MCF 10A (cell line): ENCODE measurements around the gene LIMS4. TPM values are rescaled to one million over a fixed set of nuclear protein-coding genes. Genes with fewer than 3 reads are reported as not detected.
"Not testable (repeated sequence)": the region's sequence is repeated elsewhere in the genome, so short reads cannot be mapped to it uniquely, and the experiment has no call there.

ENCODE experiments used
- BruUV-seq: library from RNA; stranded (reverse); fragments of 400-500 nt; replicated peaks from 2 replicates; lab custom pipeline; 2021; lab: Mats Ljungman, UMichigan
- CTCF ChIA-PET: fragments of 300-600 bp; sonication (Branson Sonifier 250); formaldehyde crosslinking; extraction: SDS; loops from one replicate; lab custom pipeline; 2021; ENCODE audit warnings: antibody characterized with exemption, inconsistent platforms; lab: Yijun Ruan, JAX
- POLR2A ChIA-PET: fragments of 300-600, 350-650 bp; sonication (Branson Sonifier 250); formaldehyde crosslinking; extraction: SDS; loops from one replicate; lab custom pipeline; 2020; ENCODE audit warnings: antibody characterized with exemption, inconsistent platforms; lab: Yijun Ruan, JAX
- DNase-seq: peaks from one replicate; pipeline ENCODE4 v3.0.0-alpha.2; 2018; ENCODE audit not compliant: unreplicated experiment
- H3K27ac Mint-ChIP-seq: one replicate; pipeline ENCODE4 v1.8.0; 2022; ENCODE audit warnings: mild to moderate bottlenecking, low read depth, mixed read lengths; ENCODE audit not compliant: unreplicated experiment
- H3K27me3 Mint-ChIP-seq: one replicate; pipeline ENCODE4 v1.8.0; 2022; ENCODE audit warnings: mixed read lengths; ENCODE audit not compliant: insufficient read depth, unreplicated experiment
- H3K36me3 Mint-ChIP-seq: one replicate; pipeline ENCODE4 v1.8.0; 2022; ENCODE audit warnings: mild to moderate bottlenecking, moderate library complexity, mixed read lengths; ENCODE audit not compliant: insufficient read depth, unreplicated experiment
- H3K4me1 Mint-ChIP-seq: one replicate; pipeline ENCODE4 v1.8.0; 2022; ENCODE audit warnings: mixed read lengths; ENCODE audit not compliant: insufficient read depth, unreplicated experiment
- H3K4me3 Mint-ChIP-seq: one replicate; pipeline ENCODE4 v1.8.0; 2022; ENCODE audit warnings: mild to moderate bottlenecking, moderate library complexity, mixed read lengths; ENCODE audit not compliant: unreplicated experiment
- H3K9me3 Mint-ChIP-seq: one replicate; pipeline ENCODE4 v1.8.0; 2022; ENCODE audit warnings: mixed read lengths; ENCODE audit not compliant: unreplicated experiment
- intact Hi-C: fragments of 100-400 bp; cut with micrococcal nuclease; formaldehyde crosslinking; loops from 2 replicates; pipeline ENCODE4 v1.14.1; 2022
- total RNA-seq: library from RNA; stranded (reverse); gene quantifications from 2 replicates; pipeline ENCODE4 v1.2.3, GENCODE V29; 2022

The LIMS4 gene
- total RNA-seq, 1 experiment from 2014 or later, result 1.5 TPM

DNA sequence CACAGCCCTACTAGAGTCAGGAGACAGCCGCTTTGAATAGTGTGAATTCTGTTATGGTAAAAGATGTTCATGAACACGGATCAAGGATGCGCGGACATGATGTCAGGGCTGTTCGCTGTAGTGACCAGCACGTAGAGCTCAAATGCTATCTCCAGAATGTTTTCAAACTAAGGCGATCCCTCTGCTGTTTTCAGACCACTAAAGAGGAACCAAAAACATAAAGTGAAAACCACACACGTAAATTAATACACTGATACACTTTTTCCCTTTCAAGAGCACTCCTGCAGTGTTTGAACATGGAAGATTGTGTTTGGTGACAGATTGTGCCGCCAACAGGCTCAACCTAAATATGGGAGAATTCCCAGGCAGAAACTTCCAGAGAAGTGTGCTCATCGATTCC is 73.2 kb downstream of the LIMS4 start:
- H3K27ac Mint-ChIP-seq, H3K4me3 Mint-ChIP-seq, H3K4me1 Mint-ChIP-seq, intact Hi-C loops, BruUV-seq, POLR2A ChIA-PET, H3K27me3 Mint-ChIP-seq, DNase-seq, H3K36me3 Mint-ChIP-seq, H3K9me3 Mint-ChIP-seq, CTCF ChIA-PET: not testable (repeated sequence)

DNA sequence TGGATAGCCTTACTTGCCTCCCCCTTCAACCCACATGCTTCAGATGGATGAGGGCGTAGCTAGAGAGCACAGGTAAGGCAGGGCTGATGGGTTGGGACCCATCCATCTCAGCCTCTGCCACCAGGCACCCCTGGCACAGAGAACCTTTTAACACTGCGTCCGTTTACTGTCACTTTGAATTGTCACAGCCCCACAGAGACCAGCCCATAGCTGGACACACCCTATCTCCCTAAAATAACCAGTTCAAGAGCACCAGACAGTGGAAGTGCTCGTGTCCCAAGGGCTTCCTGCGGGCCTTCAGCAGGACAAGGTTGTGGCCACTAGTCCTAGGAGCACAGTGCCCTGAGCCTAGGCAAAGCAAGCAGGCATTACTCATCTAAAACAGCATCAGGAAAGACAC is 76.6 kb downstream of the LIMS4 start:
- H3K27ac Mint-ChIP-seq, POLR2A ChIA-PET, H3K4me1 Mint-ChIP-seq, H3K27me3 Mint-ChIP-seq, BruUV-seq, H3K36me3 Mint-ChIP-seq, H3K9me3 Mint-ChIP-seq, H3K4me3 Mint-ChIP-seq, CTCF ChIA-PET, DNase-seq, intact Hi-C loops: not testable (repeated sequence)

Other genes starting within 250 kb of the LIMS4 start
- 16.7 and 21.0 TPM in 2 replicates for gene RGPD6, start 104.4 kb upstream of the LIMS4 start, total RNA-seq
- gene BUB1, start 205.2 kb upstream of the LIMS4 start, total RNA-seq, result 23.0 and 25.5 TPM in 2 replicates